GM12892 (cell line): ENCODE results near the gene C2CD4C.

Experiments used
- POLR2A ChIP-seq: IDR thresholded peaks from 2 replicates; pipeline ENCODE4 v1.6.1; 2011; ENCODE audit warnings: low read depth, low read length, control low read depth
- POLR2AphosphoS5 ChIP-seq: IDR thresholded peaks from 2 replicates; pipeline ENCODE4 v1.6.1; 2011; ENCODE audit warnings: low read depth, low read length, control low read depth

GRCh38 chr19:449916-450315 lies 41.0 kb upstream of the C2CD4C start:
- TF ChIP-seq POLR2A: no peak
- no peak for TF ChIP-seq POLR2AphosphoS5
